Measurements from ENCODE around the gene HEPH. TPM values are rescaled to one million over a fixed set of nuclear protein-coding genes. Genes with fewer than 3 reads are reported as not detected.

The HEPH gene
- total and polyA plus RNA-seq, 9 of the 15 experiments (the other 6 are each of a cell fraction or from before 2014, with no cell fraction given): 22.4 to 67.6 (median 42.9) TPM

- TF ChIP-seq ARID4B (CRISPR knock-in tag; IDR thresholded peaks at IDR 0.05) (no peak), ZNF592 (IDR thresholded peaks at IDR 0.05) (no peak), ZNF324 (CRISPR knock-in tag; IDR thresholded peaks at IDR 0.05) (no peak), VEZF1 (CRISPR knock-in tag; IDR thresholded peaks at IDR 0.05) (peak; percentile 54), PRMT5 (CRISPR knock-in tag; IDR thresholded peaks at IDR 0.05) (no peak), STAT5A (IDR thresholded peaks at IDR 0.05; ENCODE audit: borderline replicate concordance, low read length) (peak; percentile 83), HMGN3 (IDR thresholded peaks at IDR 0.05; ENCODE audit: borderline replicate concordance, extremely low read depth, insufficient read length, low read depth, low read length) (peak; percentile 66), SAFB (IDR thresholded peaks at IDR 0.05; ENCODE audit: borderline replicate concordance, low read depth, low read length) (no peak), POLR2B (IDR thresholded peaks at IDR 0.05; ENCODE audit: low read depth, partially characterized antibody) (peak; percentile 70), CBFA2T2 (conservative IDR thresholded peaks at IDR 0.05) (peak; percentile 84), E2F4 (CRISPR knock-in tag; IDR thresholded peaks at IDR 0.05; ENCODE audit: low read depth) (no peak), ZZZ3 (IDR thresholded peaks at IDR 0.05) (no peak), GTF2A2 (tag; IDR thresholded peaks at IDR 0.05) (no peak), CCNT2 (IDR thresholded peaks at IDR 0.05; ENCODE audit: borderline replicate concordance, extremely low read depth, insufficient read length, low read depth, low read length) (peak; percentile 81)
Measured at GRCh38 chrX:66162331-66162822, 1.7 kb upstream of the HEPH start (continued).
